PFSK-1 (cell line): ENCODE measurements around the gene IL12B.

Experiments used
- POLR2AphosphoS5 ChIP-seq: IDR thresholded peaks from 2 replicates; pipeline ENCODE4 v1.6.1; 2012; ENCODE audit warnings: low read depth, mild to moderate bottlenecking, control low read depth, low read length, moderate library complexity
- TAF1 ChIP-seq: IDR thresholded peaks from 2 replicates; pipeline ENCODE4 v1.6.1; 2012; ENCODE audit warnings: low read length, control low read depth, borderline replicate concordance; ENCODE audit not compliant: insufficient read depth
- TF ChIP-seq, protein P1 (sequence below), 2 experiments: IDR thresholded peaks; 2 replicates each; pipeline versions ENCODE4 v1.6.1 to v1.8.0; 2011 to 2012; ENCODE audit warnings: low read depth in 2 of 2, low read length in 2 of 2, control low read depth in 1 of 2, inconsistent platforms in 1 of 2, mild to moderate bottlenecking in 1 of 2, moderate library complexity in 1 of 2; ENCODE audit not compliant: insufficient read depth in 1 of 2

DNA sequence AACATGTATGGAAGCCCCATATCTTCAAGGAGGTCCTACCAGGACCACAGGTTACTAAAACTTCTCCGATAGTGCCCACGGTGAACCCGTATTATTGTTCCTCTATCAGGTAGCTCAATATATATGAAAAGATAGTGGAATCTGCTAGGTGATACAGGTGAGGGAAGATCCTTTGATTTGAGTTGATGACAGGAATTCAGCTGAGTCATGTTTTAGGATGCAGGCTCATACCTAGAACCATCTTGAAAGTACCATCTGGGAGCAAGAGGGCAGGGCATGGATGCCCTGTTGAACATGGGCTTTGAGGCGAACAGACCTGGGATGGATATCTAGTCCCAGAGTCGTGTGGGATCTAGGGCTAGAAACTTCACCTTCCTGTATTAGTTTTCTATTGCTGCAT, 35.4 kb downstream of the IL12B start:
- TF ChIP-seq, protein P1, sequence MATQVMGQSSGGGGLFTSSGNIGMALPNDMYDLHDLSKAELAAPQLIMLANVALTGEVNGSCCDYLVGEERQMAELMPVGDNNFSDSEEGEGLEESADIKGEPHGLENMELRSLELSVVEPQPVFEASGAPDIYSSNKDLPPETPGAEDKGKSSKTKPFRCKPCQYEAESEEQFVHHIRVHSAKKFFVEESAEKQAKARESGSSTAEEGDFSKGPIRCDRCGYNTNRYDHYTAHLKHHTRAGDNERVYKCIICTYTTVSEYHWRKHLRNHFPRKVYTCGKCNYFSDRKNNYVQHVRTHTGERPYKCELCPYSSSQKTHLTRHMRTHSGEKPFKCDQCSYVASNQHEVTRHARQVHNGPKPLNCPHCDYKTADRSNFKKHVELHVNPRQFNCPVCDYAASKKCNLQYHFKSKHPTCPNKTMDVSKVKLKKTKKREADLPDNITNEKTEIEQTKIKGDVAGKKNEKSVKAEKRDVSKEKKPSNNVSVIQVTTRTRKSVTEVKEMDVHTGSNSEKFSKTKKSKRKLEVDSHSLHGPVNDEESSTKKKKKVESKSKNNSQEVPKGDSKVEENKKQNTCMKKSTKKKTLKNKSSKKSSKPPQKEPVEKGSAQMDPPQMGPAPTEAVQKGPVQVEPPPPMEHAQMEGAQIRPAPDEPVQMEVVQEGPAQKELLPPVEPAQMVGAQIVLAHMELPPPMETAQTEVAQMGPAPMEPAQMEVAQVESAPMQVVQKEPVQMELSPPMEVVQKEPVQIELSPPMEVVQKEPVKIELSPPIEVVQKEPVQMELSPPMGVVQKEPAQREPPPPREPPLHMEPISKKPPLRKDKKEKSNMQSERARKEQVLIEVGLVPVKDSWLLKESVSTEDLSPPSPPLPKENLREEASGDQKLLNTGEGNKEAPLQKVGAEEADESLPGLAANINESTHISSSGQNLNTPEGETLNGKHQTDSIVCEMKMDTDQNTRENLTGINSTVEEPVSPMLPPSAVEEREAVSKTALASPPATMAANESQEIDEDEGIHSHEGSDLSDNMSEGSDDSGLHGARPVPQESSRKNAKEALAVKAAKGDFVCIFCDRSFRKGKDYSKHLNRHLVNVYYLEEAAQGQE (IDR thresholded peaks at IDR 0.05; ENCODE audit: insufficient read depth in 1 of 2, low read depth in 2 of 2, low read length in 2 of 2), result no peak
- no peak for TF ChIP-seq POLR2AphosphoS5
- TF ChIP-seq TAF1, result no peak
